HG02798 (cell line): Measurements from ENCODE around the gene NME8.

Source experiments
- ATAC-seq: cut with Tn5 transposase; IDR thresholded peaks from one replicate; pipeline ENCODE4 v1.9.1; 2021; ENCODE audit warnings: mild to moderate bottlenecking; ENCODE audit not compliant: unreplicated experiment, poor library complexity

The NME8 gene

GRCh38 chr7:37899712-37900247, 51.4 kb downstream of the NME8 start:
- ATAC-seq: no peak

GRCh38 chr7:37901236-37901827, 52.9 kb downstream of the NME8 start:
- ATAC-seq: no peak

GRCh38 chr7:37901890-37902524, 53.6 kb downstream of the NME8 start:
- no peak for ATAC-seq

- ATAC-seq: no peak
Observed at GRCh38 chr7:37908221-37908788, 59.9 kb downstream of the NME8 start.

GRCh38 chr7:37912756-37913155, 64.4 kb downstream of the NME8 start:
- no peak for ATAC-seq

GRCh38 chr7:37915438-37915837, 67.0 kb downstream of the NME8 start:
- ATAC-seq: peak; percentile 33

- ATAC-seq: no peak
Observed at GRCh38 chr7:37916017-37916672, 67.7 kb downstream of the NME8 start.

GRCh38 chr7:37916673-37917660, 68.6 kb downstream of the NME8 start, which contains the start of gene SFRP4:
SFRP4 (minus strand) TSS chr7:37916817; CDS start chr7:37916537, 280 bp downstream.
- ATAC-seq: peak; percentile 43

GRCh38 chr7:37918526-37918925, 70.1 kb downstream of the NME8 start:
- ATAC-seq: no peak

- peak; percentile 43 for ATAC-seq
Observed at GRCh38 chr7:37920305-37920848, 72.0 kb downstream of the NME8 start, which contains the start of gene EPDR1. EPDR1 (plus strand) TSS chr7:37920640; CDS start chr7:37920940, 300 bp downstream.

GRCh38 chr7:37920849-37921805, 72.7 kb downstream of the NME8 start:
- peak; percentile 57 for ATAC-seq

GRCh38 chr7:37921876-37922275, 73.5 kb downstream of the NME8 start:
- no peak for ATAC-seq

GRCh38 chr7:37923996-37924395, 75.6 kb downstream of the NME8 start:
- no peak for ATAC-seq

- no peak for ATAC-seq
Observed at GRCh38 chr7:37924491-37925041, 76.2 kb downstream of the NME8 start.

- ATAC-seq: no peak
Observed at GRCh38 chr7:37925620-37926019, 77.2 kb downstream of the NME8 start.

GRCh38 chr7:37927773-37928444, 79.5 kb downstream of the NME8 start:
- ATAC-seq: no peak

- no peak for ATAC-seq
Observed at GRCh38 chr7:37928878-37929277, 80.5 kb downstream of the NME8 start.
